T follicular helper cell (primary cell): ENCODE data around the gene USH1C.

Source experiments
- DNase-seq: peaks from one replicate; pipeline ENCODE4 v3.0.0-alpha.2; 2020; ENCODE audit warnings: low read depth

The USH1C gene

GRCh38 chr11:17570034-17570433, 25.8 kb upstream of the USH1C start:
- no peak for DNase-seq

- no peak for DNase-seq
Observed at GRCh38 chr11:17568944-17569343, 24.7 kb upstream of the USH1C start.

- DNase-seq, result no peak
Observed at GRCh38 chr11:17564687-17565042, 20.4 kb upstream of the USH1C start.

- no peak for DNase-seq
Observed at GRCh38 chr11:17563961-17564686, 19.9 kb upstream of the USH1C start.

GRCh38 chr11:17563231-17563646, 19.0 kb upstream of the USH1C start:
- no peak for DNase-seq

GRCh38 chr11:17561526-17561925, 17.3 kb upstream of the USH1C start:
- DNase-seq, result no peak

GRCh38 chr11:17561111-17561415, 16.8 kb upstream of the USH1C start:
- DNase-seq, result no peak

GRCh38 chr11:17560281-17561110, 16.3 kb upstream of the USH1C start:
- DNase-seq, result no peak

- DNase-seq, result no peak
Observed at GRCh38 chr11:17559341-17560087, 15.3 kb upstream of the USH1C start.

- no peak for DNase-seq
Observed at GRCh38 chr11:17558916-17559315, 14.7 kb upstream of the USH1C start.

GRCh38 chr11:17558025-17558780, 14.0 kb upstream of the USH1C start:
- no peak for DNase-seq

- DNase-seq, result no peak
Observed at GRCh38 chr11:17556999-17557398, 12.8 kb upstream of the USH1C start.

- DNase-seq, result no peak
Observed at GRCh38 chr11:17554487-17554886, 10.3 kb upstream of the USH1C start.

- DNase-seq, result no peak
Observed at GRCh38 chr11:17553249-17553546, 9.0 kb upstream of the USH1C start.

GRCh38 chr11:17552392-17553248, 8.4 kb upstream of the USH1C start:
- DNase-seq, result no peak

- DNase-seq, result no peak
Observed at GRCh38 chr11:17552041-17552355, 7.8 kb upstream of the USH1C start.

GRCh38 chr11:17551347-17552040, 7.3 kb upstream of the USH1C start:
- DNase-seq, result no peak

- DNase-seq, result no peak
Observed at GRCh38 chr11:17550450-17551346, 6.5 kb upstream of the USH1C start.

- DNase-seq, result no peak
Observed at GRCh38 chr11:17548444-17548843, 4.2 kb upstream of the USH1C start.

- no peak for DNase-seq
Observed at GRCh38 chr11:17547932-17548331, 3.7 kb upstream of the USH1C start.
